Left hindlimb (tissue), 1 donor: ENCODE results near the gene SAT1.

Experiments used
- DNase-seq: peaks from one replicate; pipeline ENCODE4 v3.0.0-alpha.2; 2018

The SAT1 gene

GRCh38 chrX:23811656-23812055 lies 28.7 kb downstream of the SAT1 start:
- no peak for DNase-seq

GRCh38 chrX:23813808-23814207 lies 30.8 kb downstream of the SAT1 start:
- no peak for DNase-seq

- no peak for DNase-seq
These were observed 32.4 kb downstream of the SAT1 start for GRCh38 chrX:23815376-23815775.

GRCh38 chrX:23816179-23816578 lies 33.2 kb downstream of the SAT1 start:
- no peak for DNase-seq

- no peak for DNase-seq
These were observed 35.0 kb downstream of the SAT1 start for GRCh38 chrX:23817979-23818336.

GRCh38 chrX:23819385-23820234 lies 36.6 kb downstream of the SAT1 start:
- DNase-seq, result no peak

- no peak for DNase-seq
These were observed 37.3 kb downstream of the SAT1 start for GRCh38 chrX:23820235-23820782.

GRCh38 chrX:23821847-23822246 lies 38.9 kb downstream of the SAT1 start:
- no peak for DNase-seq

GRCh38 chrX:23822397-23822796 lies 39.4 kb downstream of the SAT1 start:
- no peak for DNase-seq

- DNase-seq, result no peak
These were observed 39.9 kb downstream of the SAT1 start for GRCh38 chrX:23822841-23823240.

- DNase-seq, result no peak
These were observed 42.7 kb downstream of the SAT1 start for GRCh38 chrX:23825675-23826074.

- no peak for DNase-seq
These were observed 43.2 kb downstream of the SAT1 start for GRCh38 chrX:23826216-23826615.

- no peak for DNase-seq
These were observed 43.7 kb downstream of the SAT1 start for GRCh38 chrX:23826653-23827052.

- DNase-seq, result no peak
These were observed 45.9 kb downstream of the SAT1 start for GRCh38 chrX:23828881-23829280.

GRCh38 chrX:23832721-23833120 lies 49.7 kb downstream of the SAT1 start:
- DNase-seq, result no peak
